Gastroesophageal sphincter (tissue), 4 donors: ENCODE results near the gene KRTAP10-11. TPM values are rescaled to one million over a fixed set of nuclear protein-coding genes. Genes with fewer than 3 reads are reported as not detected.
"Not testable (repeated sequence)": the region's sequence is repeated elsewhere in the genome, so short reads cannot be mapped to it uniquely, and the experiment has no call there.

Experiments
- ATAC-seq: fragments of 150-250 bp; one replicate; pipeline ENCODE4 v1.9.1; 2016; ENCODE audit warnings: mild to moderate bottlenecking, moderate library complexity
- H3K27ac ChIP-seq, 4 donors: fragments of 200-600 bp; sonication (generic) in 3 of 4; 1 replicate in 3 of 4; 2 replicates in 1 of 4; pipeline ENCODE4 v1.5.1; 2016 to 2019
- H3K27me3 ChIP-seq: fragments of 200-600 bp; sonication (generic); one replicate; pipeline ENCODE4 v1.5.1; 2019
- H3K36me3 ChIP-seq, 2 donors: fragments of 200-600 bp; sonication (generic); one replicate each; pipeline ENCODE4 v1.5.1; 2019; ENCODE audit warnings: control low read depth in 1 of 2
- H3K4me1 ChIP-seq, 3 donors: fragments of 200-600 bp; sonication (generic); 1 replicate in 2 of 3; 2 replicates in 1 of 3; pipeline ENCODE4 v1.5.1; 2016 to 2019; ENCODE audit warnings: control low read depth in 2 of 3
- H3K4me3 ChIP-seq, 2 donors: fragments of 200-600 bp; sonication (generic); one replicate each; pipeline ENCODE4 v1.5.1; 2019; ENCODE audit warnings: mild to moderate bottlenecking in 1 of 2, moderate library complexity in 1 of 2
- H3K9me3 ChIP-seq, 3 donors: fragments of 200-600 bp; sonication (generic); one replicate each; pipeline ENCODE4 v1.5.1; 2017 to 2019; ENCODE audit warnings: control low read depth in 2 of 3
- EP300 ChIP-seq: sonication (generic); formaldehyde crosslinking; IDR thresholded peaks from one replicate; pipeline ENCODE4 v1.6.1; 2017; ENCODE audit warnings: antibody characterized with exemption, mild to moderate bottlenecking
- POLR2A ChIP-seq, 2 donors: fragments of 450-650 bp; IDR thresholded peaks; one replicate each; pipeline ENCODE4 v1.6.1; 2017; ENCODE audit warnings: antibody characterized with exemption in 2 of 2, mild to moderate bottlenecking in 2 of 2, moderate library complexity in 1 of 2
- POLR2AphosphoS5 ChIP-seq: sonication (generic); formaldehyde crosslinking; IDR thresholded peaks from one replicate; pipeline ENCODE4 v1.6.1; 2017; ENCODE audit warnings: antibody characterized with exemption
- WGBS, 2 donors: methylation state at CpG; one replicate each; pipeline ENCODE4 v1.1.5; 2018; ENCODE audit warnings: low coverage in 1 of 2; 5-methylcytosine and 5-hydroxymethylcytosine counted together
- total RNA-seq, 4 donors: library from RNA; depleted of rRNA; stranded (reverse); fragments of >200 nt; gene quantifications; one replicate each; pipeline ENCODE4 v1.1.0, GENCODE V29; 2016
- TF ChIP-seq, protein P1 (sequence below), 4 experiments: fragments of 200-600 bp in 2 of 4; fragments of 450-650 bp in 2 of 4; sonication (generic) in 1 of 4; IDR thresholded peaks; one replicate each; pipeline ENCODE4 v1.5.1; 2017 to 2019; ENCODE audit warnings: antibody characterized with exemption in 4 of 4, mild to moderate bottlenecking in 2 of 4, moderate library complexity in 2 of 4

KRTAP10-11 gene
- total RNA-seq, 4 donors from 2014 or later = not detected

DNA sequence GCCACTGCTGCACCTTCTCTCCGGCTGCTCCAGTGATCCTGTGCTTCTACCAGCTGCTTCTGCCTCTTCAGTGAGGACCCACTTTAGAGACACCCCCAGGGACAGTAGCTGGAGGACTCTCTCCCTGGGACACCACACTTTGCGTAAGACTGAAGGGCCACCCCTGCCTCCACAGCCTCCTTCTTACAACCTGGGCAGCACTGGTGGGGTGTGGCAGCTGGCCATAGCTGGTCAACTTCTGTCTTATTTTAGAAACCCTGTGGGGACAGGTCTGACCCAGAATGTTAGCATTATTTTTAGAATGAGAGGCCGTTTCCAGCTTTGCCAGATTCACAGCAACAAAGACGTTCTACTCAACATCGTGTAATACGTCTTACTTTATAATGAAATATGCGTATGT, 20.5 kb upstream of the KRTAP10-11 start:
- no peak for ATAC-seq
- Histone ChIP-seq H3K27ac (no peak overlapping the region), H3K9me3 (peaks cover 0 to 48% (median 0%) of the 10 kb centered on the region in 3 donors), H3K27me3 (peaks cover 39% of the 10 kb centered on the region), H3K4me1 (no peaks in the 10 kb centered on the region), H3K36me3 (no peaks in the 10 kb centered on the region), H3K4me3 (no peak overlapping the region)
- TF ChIP-seq, protein P1, sequence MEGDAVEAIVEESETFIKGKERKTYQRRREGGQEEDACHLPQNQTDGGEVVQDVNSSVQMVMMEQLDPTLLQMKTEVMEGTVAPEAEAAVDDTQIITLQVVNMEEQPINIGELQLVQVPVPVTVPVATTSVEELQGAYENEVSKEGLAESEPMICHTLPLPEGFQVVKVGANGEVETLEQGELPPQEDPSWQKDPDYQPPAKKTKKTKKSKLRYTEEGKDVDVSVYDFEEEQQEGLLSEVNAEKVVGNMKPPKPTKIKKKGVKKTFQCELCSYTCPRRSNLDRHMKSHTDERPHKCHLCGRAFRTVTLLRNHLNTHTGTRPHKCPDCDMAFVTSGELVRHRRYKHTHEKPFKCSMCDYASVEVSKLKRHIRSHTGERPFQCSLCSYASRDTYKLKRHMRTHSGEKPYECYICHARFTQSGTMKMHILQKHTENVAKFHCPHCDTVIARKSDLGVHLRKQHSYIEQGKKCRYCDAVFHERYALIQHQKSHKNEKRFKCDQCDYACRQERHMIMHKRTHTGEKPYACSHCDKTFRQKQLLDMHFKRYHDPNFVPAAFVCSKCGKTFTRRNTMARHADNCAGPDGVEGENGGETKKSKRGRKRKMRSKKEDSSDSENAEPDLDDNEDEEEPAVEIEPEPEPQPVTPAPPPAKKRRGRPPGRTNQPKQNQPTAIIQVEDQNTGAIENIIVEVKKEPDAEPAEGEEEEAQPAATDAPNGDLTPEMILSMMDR (IDR thresholded peaks at IDR 0.05) = no peak
- no peak for TF ChIP-seq POLR2AphosphoS5
- 70 to 79% methylated on average over 5 to 6 of the region's 7 CpGs for WGBS, 2 donors

DNA sequence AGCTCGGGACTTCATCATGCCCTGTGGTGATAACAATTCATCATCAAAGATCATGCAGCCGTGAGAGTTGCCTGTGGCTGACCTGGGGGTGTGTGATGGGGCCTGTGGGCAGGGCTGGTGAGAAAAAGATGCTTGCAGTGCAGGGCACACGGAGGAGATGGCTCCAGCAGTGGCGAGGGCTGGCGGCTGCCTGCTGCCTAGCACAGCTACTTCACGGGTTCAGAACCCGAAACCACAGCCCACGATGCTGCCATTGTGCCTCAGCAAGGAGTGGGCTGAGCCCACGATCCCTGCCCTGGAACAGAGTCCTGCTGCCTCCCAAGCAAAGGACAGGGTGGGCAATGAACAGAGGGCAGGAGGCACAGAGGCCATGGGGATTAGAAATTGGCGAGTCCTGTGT, 20.0 kb upstream of the KRTAP10-11 start:
- H3K27me3 ChIP-seq = peaks cover 39% of the 10 kb centered on the region
- peaks cover 0 to 54% (median 0%) of the 10 kb centered on the region in 3 donors for H3K9me3 ChIP-seq
- no peak for TF ChIP-seq POLR2A (IDR thresholded peaks at IDR 0.05)
- TF ChIP-seq POLR2AphosphoS5 = no peak
- TF ChIP-seq, protein P1 (IDR thresholded peaks at IDR 0.05) = no peak
- TF ChIP-seq EP300 = no peak
- no peak overlapping the region for H3K4me3 ChIP-seq
- 70 to 80% methylated on average over 1 to 7 of the region's 10 CpGs for WGBS, 2 donors
- H3K4me1 ChIP-seq = no peaks in the 10 kb centered on the region
- H3K36me3 ChIP-seq = no peaks in the 10 kb centered on the region
- no peak for ATAC-seq
- H3K27ac ChIP-seq = no peak overlapping the region

DNA sequence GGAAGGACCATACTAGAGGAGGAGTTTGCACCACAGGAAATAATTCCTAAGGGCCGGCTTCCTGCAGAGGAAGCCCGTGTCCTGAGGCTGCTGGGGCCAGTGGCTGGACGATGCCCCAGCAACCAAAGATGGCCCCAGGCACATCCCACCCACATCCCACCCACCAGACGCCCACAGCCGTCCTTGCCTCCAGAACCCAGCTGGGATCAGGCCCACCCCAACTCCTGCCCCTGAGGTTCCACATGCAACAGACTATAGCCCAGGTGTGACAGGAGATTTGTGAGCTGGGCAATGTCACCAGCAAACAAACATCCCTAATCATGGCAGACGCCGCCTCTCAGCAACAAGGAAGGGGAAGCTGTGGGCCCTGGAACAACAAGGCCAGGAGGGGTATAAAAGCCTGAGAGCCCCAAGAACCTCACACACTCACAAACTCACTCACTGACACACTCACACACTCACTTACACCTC, 19.5 kb upstream of the KRTAP10-11 start, which contains the start of gene KRTAP10-9:
TSS of gene KRTAP10-9 (plus strand) at position 421 of the 471 bp plus-strand sequence. CDS start 79 bp downstream, outside the sequence.
- no peak for ATAC-seq

DNA sequence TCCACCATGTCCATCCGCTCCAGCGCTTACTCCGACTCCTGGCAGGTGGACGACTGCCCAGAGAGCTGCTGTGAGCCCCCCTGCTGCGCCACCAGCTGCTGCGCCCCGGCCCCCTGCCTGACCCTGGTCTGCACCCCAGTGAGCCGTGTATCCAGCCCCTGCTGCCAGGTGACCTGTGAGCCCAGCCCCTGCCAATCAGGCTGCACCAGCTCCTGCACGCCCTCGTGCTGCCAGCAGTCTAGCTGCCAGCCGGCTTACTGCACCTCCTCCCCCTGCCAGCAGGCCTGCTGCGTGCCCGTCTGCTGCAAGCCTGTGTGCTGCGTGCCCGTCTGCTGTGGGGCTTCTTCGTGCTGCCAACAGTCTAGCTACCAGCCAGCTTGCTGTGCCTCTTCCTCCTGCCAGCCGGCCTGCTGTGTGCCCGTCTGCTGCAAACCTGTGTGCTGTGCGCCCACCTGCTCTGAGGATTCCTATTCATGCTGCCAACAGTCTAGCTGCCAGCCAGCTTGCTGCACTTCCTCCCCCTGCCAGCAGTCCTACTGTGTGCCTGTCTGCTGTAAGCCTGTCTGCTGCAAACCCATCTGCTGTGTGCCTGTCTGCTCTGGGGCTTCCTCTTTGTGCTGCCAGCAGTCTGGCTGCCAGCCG, 18.9 kb upstream of the KRTAP10-11 start:
- ATAC-seq, H3K4me3 ChIP-seq, H3K36me3 ChIP-seq, H3K27ac ChIP-seq, H3K4me1 ChIP-seq: not testable (repeated sequence)
- peaks cover 0 to 63% (median 0%) of the 10 kb centered on the region in 3 donors for H3K9me3 ChIP-seq
- WGBS, 2 donors = 69 to 80% methylated on average over 3 to 5 of the region's 20 CpGs
- H3K27me3 ChIP-seq = peaks cover 39% of the 10 kb centered on the region

More for the DNA sequence above, 19.5 kb upstream of the KRTAP10-11 start, which contains the start of gene KRTAP10-9:
- Histone ChIP-seq H3K27ac (no peak within 1 kb of the TSS), H3K36me3 (no peaks in the 10 kb centered on the region), H3K9me3 (peaks cover 0 to 58% (median 0%) of the 10 kb centered on the region in 3 donors), H3K4me3 (no peak within 1 kb of the TSS), H3K27me3 (peaks cover 39% of the 10 kb centered on the region), H3K4me1 (no peaks in the 10 kb centered on the region)
- no peak for TF ChIP-seq POLR2AphosphoS5
- TF ChIP-seq EP300 = no peak
- TF ChIP-seq, protein P1 (IDR thresholded peaks at IDR 0.05) = no peak
- no peak for TF ChIP-seq POLR2A (IDR thresholded peaks at IDR 0.05)
- WGBS, 2 donors = 40 to 55% methylated on average over 1 to 4 of the region's 7 CpGs

DNA sequence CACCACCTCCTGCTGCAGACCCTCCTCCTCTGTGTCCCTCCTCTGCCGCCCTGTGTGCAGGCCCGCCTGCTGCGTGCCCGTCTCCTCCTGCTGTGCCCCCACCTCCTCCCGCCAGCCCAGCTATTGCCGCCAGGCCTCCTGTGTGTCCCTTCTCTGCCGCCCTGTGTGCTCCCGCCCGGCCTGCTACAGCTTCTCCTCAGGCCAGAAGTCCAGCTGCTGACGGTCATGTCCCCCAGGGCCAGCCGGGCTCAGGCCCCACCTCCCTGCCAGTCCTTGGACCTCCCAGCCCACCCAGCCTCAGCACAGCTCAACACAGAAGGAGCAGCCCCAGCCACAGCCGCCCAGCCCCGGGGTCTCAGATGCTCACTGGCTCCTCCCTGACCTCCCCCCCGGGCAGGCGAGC, 18.4 kb upstream of the KRTAP10-11 start:
- Histone ChIP-seq H3K9me3 (peaks cover 0 to 63% (median 0%) of the 10 kb centered on the region in 3 donors), H3K27me3 (peaks cover 39% of the 10 kb centered on the region)
- whole genome bisulfite sequencing, 2 donors = 13% methylated on average over 7 of the region's 15 CpGs; no CpG with 5 or more reads in 1 of the 2 donors
- H3K4me3 ChIP-seq, H3K4me1 ChIP-seq, H3K27ac ChIP-seq, ATAC-seq, H3K36me3 ChIP-seq: not testable (repeated sequence)
